Gastrocnemius medialis (tissue), 4 donors: Measurements from ENCODE around the gene HINT3. TPM values are rescaled to one million over a fixed set of nuclear protein-coding genes. Genes with fewer than 3 reads are reported as not detected.
"Not testable (repeated sequence)": the region's sequence is repeated elsewhere in the genome, so short reads cannot be mapped to it uniquely, and the experiment has no call there.

Experiments used
- ATAC-seq, 2 donors: fragments of 150-250 bp; one replicate each; pipeline ENCODE4 v1.9.1; 2016
- DNase-seq, 2 donors: peaks; one replicate each; pipeline ENCODE4 v3.0.0-alpha.2; 2019
- H3K27ac ChIP-seq, 4 donors: fragments of 200-600 bp; sonication (generic); 1 replicate in 1 of 4; 2 replicates in 3 of 4; pipeline ENCODE4 v1.5.1; 2016 to 2018; ENCODE audit warnings: mild to moderate bottlenecking in 2 of 4, moderate library complexity in 1 of 4
- H3K27me3 ChIP-seq, 3 donors: fragments of 200-600 bp; sonication (generic) in 2 of 3; 1 replicate in 1 of 3; 2 replicates in 2 of 3; pipeline versions ENCODE4 v1.5.1 to v1.6.0; 2016 to 2019; ENCODE audit warnings: mild to moderate bottlenecking in 1 of 3, moderate library complexity in 1 of 3
- H3K36me3 ChIP-seq, 2 donors: fragments of 200-600 bp; sonication (generic) in 1 of 2; one replicate each; pipeline ENCODE4 v1.5.1; 2017 to 2018
- H3K4me1 ChIP-seq, 2 donors: fragments of 200-600 bp; sonication (generic) in 1 of 2; one replicate each; pipeline ENCODE4 v1.5.1; 2016 to 2017; ENCODE audit warnings: mild to moderate bottlenecking in 2 of 2
- H3K4me3 ChIP-seq, 4 donors: fragments of 200-600 bp; sonication (generic) in 3 of 4; 1 replicate in 1 of 4; 2 replicates in 3 of 4; pipeline ENCODE4 v1.5.1; 2016 to 2019; ENCODE audit warnings: mild to moderate bottlenecking in 2 of 4
- H3K9me3 ChIP-seq, 3 donors: fragments of 200-600 bp; sonication (generic) in 2 of 3; 1 replicate in 1 of 3; 2 replicates in 2 of 3; pipeline ENCODE4 v1.5.1; 2016 to 2019
- CTCF ChIP-seq, 5 experiments: fragments of 450-650 bp in 3 of 5; fragments of 200-600 bp in 2 of 5; sonication (generic) in 2 of 5; IDR thresholded peaks in 4 of 5; conservative IDR thresholded peaks in 1 of 5; 1 replicate in 4 of 5; 2 replicates in 1 of 5; pipeline ENCODE4 v1.5.1; 2016 to 2019; ENCODE audit warnings: antibody characterized with exemption in 5 of 5, mild to moderate bottlenecking in 3 of 5, moderate library complexity in 3 of 5
- POLR2A ChIP-seq, 2 donors: fragments of 450-650 bp; IDR thresholded peaks; one replicate each; pipeline ENCODE4 v1.6.1; 2017; ENCODE audit warnings: antibody characterized with exemption in 2 of 2, mild to moderate bottlenecking in 2 of 2, moderate library complexity in 2 of 2
- in situ Hi-C, 4 donors: fragments of 200-750 bp; cut with MboI; loops; one replicate each; pipeline versions ENCODE4 v1.15.0 to v1.8.0; 2017; ENCODE audit warnings: low sequenced_read_pairs in 4 of 4
- intact Hi-C: fragments of 100-400 bp; cut with DNase I; formaldehyde crosslinking; loops from one replicate; pipeline ENCODE4 v1.15.1; 2023; ENCODE audit warnings: low total_unique reads
- total RNA-seq, 4 donors: library from RNA; depleted of rRNA; stranded (reverse); fragments of >200 nt; gene quantifications; one replicate each; pipeline versions ENCODE4 v1.1.0 to v1.2.3, GENCODE V29; 2016

HINT3 gene
- total RNA-seq, 4 donors from 2014 or later: 54.3 to 81.5 (median 67.5) TPM

DNA sequence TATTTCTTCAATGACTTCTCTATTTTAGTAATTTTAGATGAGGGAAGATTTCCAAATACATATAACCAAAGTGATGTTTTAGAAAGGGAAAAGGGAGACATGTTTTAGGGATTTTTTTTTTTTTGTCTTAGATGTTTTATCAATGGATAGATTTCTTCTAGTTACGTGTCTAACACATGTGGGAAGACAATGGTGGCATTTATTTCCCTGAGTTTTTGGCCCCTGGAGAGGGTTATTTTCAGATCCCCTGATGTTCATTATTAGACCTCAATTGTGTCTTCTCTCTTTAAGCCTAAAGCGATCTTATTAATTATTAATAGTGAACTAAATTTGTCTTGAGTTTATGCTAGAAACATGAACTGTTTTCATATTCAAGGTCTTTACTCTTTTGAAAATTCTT is 60.0 kb downstream of the HINT3 start:
- TF ChIP-seq CTCF (IDR thresholded peaks at IDR 0.05 in 4 of 5, conservative IDR thresholded peaks at IDR 0.05 in 1 of 5): no peak
- no peak for TF ChIP-seq POLR2A (IDR thresholded peaks at IDR 0.05)
- in situ Hi-C loops (no loop called here), intact Hi-C loops (no loop called here)
- ATAC-seq (no peak), DNase-seq (no peak)
- H3K27me3 ChIP-seq: no peaks in the 10 kb centered on the region
- H3K36me3 ChIP-seq: peaks cover 0 to 62% of the 10 kb centered on the region in 2 donors
- no peaks in the 10 kb centered on the region for H3K9me3 ChIP-seq
- H3K27ac ChIP-seq: no peak overlapping the region
- no peaks in the 10 kb centered on the region for H3K4me1 ChIP-seq
- no peak overlapping the region for H3K4me3 ChIP-seq

GRCh38 chr6:126017668-126018067 is 61.1 kb downstream of the HINT3 start:
- Histone ChIP-seq H3K27me3 (no peaks in the 10 kb centered on the region), H3K27ac (no peak overlapping the region), H3K9me3 (no peaks in the 10 kb centered on the region), H3K36me3 (peaks cover 0 to 61% of the 10 kb centered on the region in 2 donors), H3K4me3 (no peak overlapping the region), H3K4me1 (no peaks in the 10 kb centered on the region)
- no peak for ATAC-seq
- no peak for TF ChIP-seq POLR2A (IDR thresholded peaks at IDR 0.05)
- no peak for TF ChIP-seq CTCF (IDR thresholded peaks at IDR 0.05 in 4 of 5, conservative IDR thresholded peaks at IDR 0.05 in 1 of 5)
- no peak for DNase-seq
- in situ Hi-C loops: no loop called here
- intact Hi-C loops: no loop called here

GRCh38 chr6:126020305-126021050 is 63.9 kb downstream of the HINT3 start:
- H3K9me3 ChIP-seq: no peaks in the 10 kb centered on the region
- no peaks in the 10 kb centered on the region for H3K4me1 ChIP-seq
- peaks cover 0 to 48% of the 10 kb centered on the region in 2 donors for H3K36me3 ChIP-seq
- no peak overlapping the region for H3K4me3 ChIP-seq
- intact Hi-C loops: no loop called here
- in situ Hi-C loops: no loop called here
- H3K27ac ChIP-seq: no peak overlapping the region
- DNase-seq (no peak), ATAC-seq (no peak)
- H3K27me3 ChIP-seq: no peaks in the 10 kb centered on the region
- no peak for TF ChIP-seq CTCF (IDR thresholded peaks at IDR 0.05 in 4 of 5, conservative IDR thresholded peaks at IDR 0.05 in 1 of 5)
- no peak for TF ChIP-seq POLR2A (IDR thresholded peaks at IDR 0.05)

- DNase-seq, H3K9me3 ChIP-seq, intact Hi-C loops, ATAC-seq, H3K4me1 ChIP-seq, H3K27me3 ChIP-seq, in situ Hi-C loops, H3K27ac ChIP-seq, H3K4me3 ChIP-seq: not testable (repeated sequence)
- peaks cover 0 to 49% of the 10 kb centered on the region in 2 donors for H3K36me3 ChIP-seq
Observed at GRCh38 chr6:126023474-126023873, 66.9 kb downstream of the HINT3 start.

GRCh38 chr6:126026001-126026400 is 69.4 kb downstream of the HINT3 start:
- ATAC-seq (no peak), DNase-seq (no peak)
- H3K36me3 ChIP-seq: peaks cover 0 to 36% of the 10 kb centered on the region in 2 donors
- TF ChIP-seq POLR2A (IDR thresholded peaks at IDR 0.05): no peak
- TF ChIP-seq CTCF (IDR thresholded peaks at IDR 0.05 in 4 of 5, conservative IDR thresholded peaks at IDR 0.05 in 1 of 5): no peak
- no peaks in the 10 kb centered on the region for H3K4me1 ChIP-seq
- no peaks in the 10 kb centered on the region for H3K9me3 ChIP-seq
- H3K27ac ChIP-seq: no peak overlapping the region
- no peaks in the 10 kb centered on the region for H3K27me3 ChIP-seq
- intact Hi-C loops (loop anchor here (2.0 kb wide), 1 partner anchor 37 kb away; no protein-coding TSS in a partner anchor), in situ Hi-C loops (no loop called here)
- H3K4me3 ChIP-seq: no peak overlapping the region
